ENCODE measurements around the gene ARMC7.

DNA sequence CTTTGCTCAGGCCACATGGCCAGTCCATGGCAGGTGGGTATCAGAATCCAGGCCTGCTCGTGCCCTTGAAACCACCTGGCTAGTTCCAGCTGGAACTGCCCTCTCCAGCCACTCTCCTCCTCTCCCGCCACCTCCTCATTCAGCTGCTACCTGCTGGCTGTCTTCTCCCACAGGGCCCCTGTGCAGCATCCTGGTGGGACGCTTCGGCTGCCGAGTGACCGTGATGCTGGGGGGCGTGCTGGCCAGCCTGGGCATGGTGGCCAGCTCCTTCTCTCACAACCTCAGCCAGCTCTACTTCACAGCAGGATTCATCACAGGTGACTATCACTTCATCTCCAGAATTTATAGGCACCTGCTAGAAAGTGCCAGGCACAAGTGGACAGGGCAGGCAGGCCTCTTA, 11.9 kb upstream of the ARMC7 start:
- TF ChIP-seq EZH2phosphoT487 (IDR thresholded peaks at IDR 0.05; ENCODE audit: borderline replicate concordance) = no peak
- TF ChIP-seq, protein P1, sequence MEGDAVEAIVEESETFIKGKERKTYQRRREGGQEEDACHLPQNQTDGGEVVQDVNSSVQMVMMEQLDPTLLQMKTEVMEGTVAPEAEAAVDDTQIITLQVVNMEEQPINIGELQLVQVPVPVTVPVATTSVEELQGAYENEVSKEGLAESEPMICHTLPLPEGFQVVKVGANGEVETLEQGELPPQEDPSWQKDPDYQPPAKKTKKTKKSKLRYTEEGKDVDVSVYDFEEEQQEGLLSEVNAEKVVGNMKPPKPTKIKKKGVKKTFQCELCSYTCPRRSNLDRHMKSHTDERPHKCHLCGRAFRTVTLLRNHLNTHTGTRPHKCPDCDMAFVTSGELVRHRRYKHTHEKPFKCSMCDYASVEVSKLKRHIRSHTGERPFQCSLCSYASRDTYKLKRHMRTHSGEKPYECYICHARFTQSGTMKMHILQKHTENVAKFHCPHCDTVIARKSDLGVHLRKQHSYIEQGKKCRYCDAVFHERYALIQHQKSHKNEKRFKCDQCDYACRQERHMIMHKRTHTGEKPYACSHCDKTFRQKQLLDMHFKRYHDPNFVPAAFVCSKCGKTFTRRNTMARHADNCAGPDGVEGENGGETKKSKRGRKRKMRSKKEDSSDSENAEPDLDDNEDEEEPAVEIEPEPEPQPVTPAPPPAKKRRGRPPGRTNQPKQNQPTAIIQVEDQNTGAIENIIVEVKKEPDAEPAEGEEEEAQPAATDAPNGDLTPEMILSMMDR (conservative IDR thresholded peaks at IDR 0.05; ENCODE audit: low read length) = no peak
